Loucy (cell line): ENCODE measurements around the gene PCDHGC3.

Experiments used
- CTCF ChIP-seq: fragments of 200-600 bp; sonication (generic); conservative IDR thresholded peaks from 2 replicates; pipeline ENCODE4 v1.5.1; 2014; ENCODE audit warnings: mild to moderate bottlenecking, antibody characterized with exemption, low read length
- EZH2phosphoT487 ChIP-seq: fragments of 200-600 bp; IDR thresholded peaks from 2 replicates; pipeline ENCODE4 v1.6.1; 2018; ENCODE audit warnings: antibody characterized with exemption, mild to moderate bottlenecking, moderate library complexity, borderline replicate concordance

DNA sequence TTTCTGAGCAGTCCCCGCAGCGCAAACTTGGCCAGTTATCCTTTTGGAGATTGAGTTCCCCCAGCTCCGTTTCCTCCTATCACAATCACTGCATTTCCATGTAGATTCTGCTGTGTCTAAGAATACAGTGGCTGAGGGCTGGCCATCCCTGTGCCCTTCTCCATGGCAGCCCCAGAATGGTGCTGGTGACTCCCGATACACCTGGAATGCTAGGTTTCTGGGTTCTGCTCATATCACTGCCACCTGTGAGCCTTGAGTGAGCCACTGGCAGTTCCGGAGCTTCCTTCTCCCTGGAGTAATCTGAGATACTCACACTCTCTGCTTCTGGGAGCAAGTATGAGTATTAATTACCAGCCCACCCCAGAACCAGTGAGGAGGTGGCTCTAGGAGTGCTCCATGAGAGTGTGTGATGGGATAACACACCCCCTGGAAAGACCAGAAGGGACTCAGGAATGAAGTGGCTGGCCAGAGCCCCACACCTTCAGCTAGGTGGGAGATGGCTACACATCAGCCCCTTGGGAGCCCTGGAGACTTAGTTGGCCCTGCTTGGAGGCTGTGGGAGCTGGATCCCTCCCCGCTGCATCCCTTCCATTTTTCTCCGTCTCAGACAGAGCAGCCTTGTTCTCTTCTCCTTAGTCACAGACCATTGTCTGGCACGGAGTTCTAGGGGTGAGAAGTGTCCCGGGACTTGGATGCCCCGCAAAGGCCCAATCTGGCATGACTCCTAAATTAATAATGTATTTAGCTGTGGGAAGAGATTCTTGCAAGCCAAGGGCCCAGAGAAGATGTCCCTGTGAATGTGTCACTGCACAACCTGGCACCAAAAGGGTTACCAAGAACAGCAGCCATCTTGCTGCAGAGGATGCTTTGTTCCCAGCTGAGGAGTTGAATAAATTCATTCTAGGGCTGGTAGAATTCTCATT, 18.0 kb downstream of the PCDHGC3 start:
- TF ChIP-seq CTCF (no peak), EZH2phosphoT487 (no peak)
